Pons (tissue), 1 donor: ENCODE measurements around the gene VEZF1.

ENCODE experiments used
- DNase-seq: peaks from one replicate; pipeline ENCODE4 v3.0.0-alpha.2; 2016; ENCODE audit warnings: low spot score

Gene VEZF1

GRCh38 chr17:57987581-57988300 lies at the start of gene VEZF1:
Gene VEZF1 (minus strand): TSS chr17:57988254. CDS start chr17:57988111, 143 bp downstream.
- DNase-seq = peak; percentile 63

- DNase-seq = no peak
Observed at GRCh38 chr17:58032691-58033415, 44.8 kb upstream of the VEZF1 start.

- no peak for DNase-seq
Observed at GRCh38 chr17:58028578-58028977, 40.5 kb upstream of the VEZF1 start.

- no peak for DNase-seq
Observed at GRCh38 chr17:58020401-58020800, 32.3 kb upstream of the VEZF1 start.

- DNase-seq = no peak
Observed at GRCh38 chr17:58019521-58019920, 31.5 kb upstream of the VEZF1 start.

GRCh38 chr17:58019039-58019438 lies 31.0 kb upstream of the VEZF1 start:
- no peak for DNase-seq

- DNase-seq = no peak
Observed at GRCh38 chr17:58010067-58010799, 22.2 kb upstream of the VEZF1 start.

GRCh38 chr17:58007781-58008706 lies 20.0 kb upstream of the VEZF1 start:
- DNase-seq = no peak

- DNase-seq = peak; percentile 98
Observed at GRCh38 chr17:58006924-58007780, 19.1 kb upstream of the VEZF1 start, which contains the start of gene SRSF1. Gene SRSF1 (minus strand): TSS chr17:58007246. CDS start chr17:58007137, 109 bp downstream.

- DNase-seq = peak; percentile 65
Observed at GRCh38 chr17:58006560-58006923, 18.5 kb upstream of the VEZF1 start.

GRCh38 chr17:58005728-58006559 lies 17.9 kb upstream of the VEZF1 start:
- no peak for DNase-seq

GRCh38 chr17:58005031-58005727 lies 17.1 kb upstream of the VEZF1 start:
- DNase-seq = no peak

GRCh38 chr17:58004060-58004459 lies 16.0 kb upstream of the VEZF1 start:
- DNase-seq = no peak

GRCh38 chr17:58002973-58003372 lies 14.9 kb upstream of the VEZF1 start:
- DNase-seq = no peak

GRCh38 chr17:58002154-58002948 lies 14.3 kb upstream of the VEZF1 start:
- no peak for DNase-seq

- DNase-seq = no peak
Observed at GRCh38 chr17:58001461-58002124, 13.5 kb upstream of the VEZF1 start.

- DNase-seq = peak; percentile 89
Observed at GRCh38 chr17:57999496-58000017, 11.5 kb upstream of the VEZF1 start.
